ENCODE data around the gene NDUFC2.

GRCh38 chr11:78076733-78077403 is 2.8 kb downstream of the NDUFC2 start:
- TF ChIP-seq CTCF (IDR thresholded peaks at IDR 0.05) (no peak), POLR2AphosphoS5 (IDR thresholded peaks at IDR 0.05) (no peak), POLR2A (IDR thresholded peaks at IDR 0.05) (no peak), EP300 (IDR thresholded peaks at IDR 0.05) (no peak)

Data from gastroesophageal sphincter (tissue), 3 donors.